Astrocyte of the spinal cord (primary cell): Measurements from ENCODE around the gene VRK1.
"Not testable (repeated sequence)": the region's sequence is repeated elsewhere in the genome, so short reads cannot be mapped to it uniquely, and the experiment has no call there.

ENCODE experiments used
- DNase-seq: peaks from one replicate; pipeline ENCODE4 v3.0.0; 2011; ENCODE audit warnings: low read depth, low spot score
- H3K4me3 ChIP-seq: 2 replicates; pipeline ENCODE4 v1.5.1; 2011; ENCODE audit warnings: low read depth, mild to moderate bottlenecking, low read length, moderate library complexity
- CTCF ChIP-seq: IDR thresholded peaks from 2 replicates; pipeline ENCODE4 v1.5.1; 2012; ENCODE audit warnings: low read depth, mild to moderate bottlenecking, low read length, inconsistent platforms
- in situ Hi-C: cut with HindIII; loops from 2 replicates; pipeline ENCODE4 v1.10.0; 2017; ENCODE audit warnings: low sequenced_read_pairs

The VRK1 gene

GRCh38 chr14:96754162-96754844 is 42.9 kb upstream of the VRK1 start:
- TF ChIP-seq CTCF: no peak
- in situ Hi-C loops: no loop called here
- H3K4me3 ChIP-seq: no peak overlapping the region
- no peak for DNase-seq

GRCh38 chr14:96754845-96755184 is 42.4 kb upstream of the VRK1 start:
- no peak for DNase-seq
- in situ Hi-C loops: no loop called here
- TF ChIP-seq CTCF: no peak
- no peak overlapping the region for H3K4me3 ChIP-seq

GRCh38 chr14:96756745-96757144 is 40.4 kb upstream of the VRK1 start:
- in situ Hi-C loops: no loop called here
- H3K4me3 ChIP-seq: no peak overlapping the region
- DNase-seq: no peak
- TF ChIP-seq CTCF: no peak

GRCh38 chr14:96757456-96757855 is 39.7 kb upstream of the VRK1 start:
- in situ Hi-C loops: no loop called here
- no peak for DNase-seq
- H3K4me3 ChIP-seq: no peak overlapping the region
- no peak for TF ChIP-seq CTCF

GRCh38 chr14:96761066-96761465 is 36.1 kb upstream of the VRK1 start:
- in situ Hi-C loops: no loop called here
- no peak overlapping the region for H3K4me3 ChIP-seq
- TF ChIP-seq CTCF: no peak
- no peak for DNase-seq

GRCh38 chr14:96762650-96763049 is 34.5 kb upstream of the VRK1 start:
- in situ Hi-C loops: no loop called here
- peak; percentile 47 for DNase-seq
- H3K4me3 ChIP-seq: no peak overlapping the region
- TF ChIP-seq CTCF: no peak

GRCh38 chr14:96764012-96764411 is 33.2 kb upstream of the VRK1 start:
- H3K4me3 ChIP-seq: no peak overlapping the region
- no peak for DNase-seq
- in situ Hi-C loops: no loop called here
- TF ChIP-seq CTCF: no peak

- H3K4me3 ChIP-seq, in situ Hi-C loops, DNase-seq: not testable (repeated sequence)
Observed at GRCh38 chr14:96765205-96765604, 32.0 kb upstream of the VRK1 start.
